Ovary (tissue), 3 donors: Measurements from ENCODE around the gene TPD52L1.

ENCODE experiments used
- CTCF ChIP-seq, 3 donors: fragments of 450-650 bp in 2 of 3; fragments of 200-600 bp in 1 of 3; IDR thresholded peaks; one replicate each; pipeline versions ENCODE4 v1.5.1 to v1.8.0; 2016 to 2022; ENCODE audit warnings: antibody characterized with exemption in 3 of 3, mild to moderate bottlenecking in 1 of 3
- POLR2A ChIP-seq: fragments of 450-650 bp; IDR thresholded peaks from one replicate; pipeline ENCODE4 v1.6.1; 2017; ENCODE audit warnings: antibody characterized with exemption, mild to moderate bottlenecking, moderate library complexity
- donor health status: DM: no; HTN: no; CAD: no.

GRCh38 chr6:125301435-125302391, 148.1 kb downstream of the TPD52L1 start, which contains the start of gene HDDC2:
- TF ChIP-seq POLR2A (peak; percentile 22), CTCF (IDR thresholded peaks at IDR 0.05) (no peak)
